OCI-LY3 (cell line): ENCODE measurements around the gene WASHC1.
A peak's percentile ranks its signal among the peaks of the same experiment; 100 is the strongest.
"Not testable (repeated sequence)": the region's sequence is repeated elsewhere in the genome, so short reads cannot be mapped to it uniquely, and the experiment has no call there.

ENCODE experiments used
- H2AFZ ChIP-seq: fragments of 200-600, 300-600 bp; shearing (Covaris generic); 2 replicates; pipeline ENCODE4 v1.6.0; 2014; ENCODE audit warnings: antibody characterized with exemption, low read depth, low read length
- H3K27ac ChIP-seq: fragments of 200-600, 300-600 bp; sonication (generic); 2 replicates; pipeline ENCODE4 v1.5.1; 2014; ENCODE audit warnings: mild to moderate bottlenecking, low read length, moderate library complexity, mixed read lengths
- H3K27me3 ChIP-seq: fragments of 200-600, 300-600 bp; sonication (generic); 2 replicates; pipeline ENCODE4 v1.6.1; 2014; ENCODE audit warnings: low read depth, low read length, mixed read lengths
- H3K36me3 ChIP-seq: fragments of 200-600, 300-600 bp; sonication (generic); replicated peaks from 2 replicates; pipeline ENCODE3; 2014; ENCODE audit warnings: low read depth, low read length, mixed read lengths
- H3K4me1 ChIP-seq: fragments of 300-600, 200-600 bp; sonication (generic); 2 replicates; pipeline ENCODE4 v1.6.1; 2014; ENCODE audit warnings: low read length, mixed read lengths
- H3K4me2 ChIP-seq: fragments of 200-600, 300-600 bp; sonication (generic); 2 replicates; pipeline ENCODE4 v1.6.1; 2014; ENCODE audit warnings: low read length, mixed read lengths
- H3K4me3 ChIP-seq: fragments of 300-600, 200-600 bp; sonication (generic); 2 replicates; pipeline ENCODE4 v1.5.1; 2014; ENCODE audit warnings: antibody characterized with exemption, mild to moderate bottlenecking, low read length, moderate library complexity
- H3K79me2 ChIP-seq: fragments of 300-600, 200-600 bp; shearing (Covaris generic); 2 replicates; pipeline ENCODE4 v1.6.1; 2014; ENCODE audit warnings: mild to moderate bottlenecking, low read length, mixed read lengths
- H3K9ac ChIP-seq: fragments of 300-600, 200-600 bp; shearing (Covaris generic); 2 replicates; pipeline ENCODE4 v1.6.0; 2014; ENCODE audit warnings: mild to moderate bottlenecking, low read length, moderate library complexity
- H3K9me3 ChIP-seq: fragments of 200-600, 300-600 bp; shearing (Covaris generic); 2 replicates; pipeline ENCODE4 v1.6.1; 2014; ENCODE audit warnings: low read length, mixed read lengths; ENCODE audit not compliant: insufficient read depth
- H4K20me1 ChIP-seq: fragments of 200-600, 300-600 bp; sonication (generic); 2 replicates; pipeline ENCODE4 v1.6.1; 2016; ENCODE audit warnings: low read length, mixed read lengths; ENCODE audit not compliant: insufficient read depth

The WASHC1 gene

GRCh38 chr9:46639-47271 is 17.5 kb upstream of the WASHC1 start:
- H2AFZ ChIP-seq, H3K79me2 ChIP-seq: not testable (repeated sequence)

DNA sequence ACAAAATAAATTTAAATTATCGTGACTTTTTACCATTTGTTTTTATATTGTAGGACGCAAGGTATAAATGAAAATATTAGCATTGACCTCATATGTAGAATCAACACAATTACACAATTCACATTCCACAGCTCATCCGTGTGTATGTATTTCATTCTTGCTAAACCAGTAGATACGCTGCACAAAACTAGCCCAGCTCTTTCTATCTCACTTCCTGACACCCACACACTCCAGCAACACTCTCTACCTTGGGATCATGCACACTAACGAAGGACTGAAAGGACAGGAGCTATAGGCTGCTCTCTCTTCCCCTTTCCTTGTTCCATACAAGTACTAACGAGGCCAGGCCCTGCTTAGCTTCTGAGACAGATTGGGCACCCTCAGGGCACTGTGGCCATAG is 16.9 kb upstream of the WASHC1 start:
- H2AFZ ChIP-seq, H4K20me1 ChIP-seq, H3K36me3 ChIP-seq, H3K4me2 ChIP-seq, H3K9ac ChIP-seq, H3K27me3 ChIP-seq, H3K4me3 ChIP-seq, H3K27ac ChIP-seq, H3K4me1 ChIP-seq, H3K9me3 ChIP-seq, H3K79me2 ChIP-seq: not testable (repeated sequence)

More at GRCh38 chr9:46639-47271, 17.5 kb upstream of the WASHC1 start:
- H3K4me2 ChIP-seq, H4K20me1 ChIP-seq, H3K36me3 ChIP-seq, H3K4me1 ChIP-seq, H3K27me3 ChIP-seq, H3K9ac ChIP-seq, H3K4me3 ChIP-seq, H3K27ac ChIP-seq, H3K9me3 ChIP-seq: not testable (repeated sequence)

DNA sequence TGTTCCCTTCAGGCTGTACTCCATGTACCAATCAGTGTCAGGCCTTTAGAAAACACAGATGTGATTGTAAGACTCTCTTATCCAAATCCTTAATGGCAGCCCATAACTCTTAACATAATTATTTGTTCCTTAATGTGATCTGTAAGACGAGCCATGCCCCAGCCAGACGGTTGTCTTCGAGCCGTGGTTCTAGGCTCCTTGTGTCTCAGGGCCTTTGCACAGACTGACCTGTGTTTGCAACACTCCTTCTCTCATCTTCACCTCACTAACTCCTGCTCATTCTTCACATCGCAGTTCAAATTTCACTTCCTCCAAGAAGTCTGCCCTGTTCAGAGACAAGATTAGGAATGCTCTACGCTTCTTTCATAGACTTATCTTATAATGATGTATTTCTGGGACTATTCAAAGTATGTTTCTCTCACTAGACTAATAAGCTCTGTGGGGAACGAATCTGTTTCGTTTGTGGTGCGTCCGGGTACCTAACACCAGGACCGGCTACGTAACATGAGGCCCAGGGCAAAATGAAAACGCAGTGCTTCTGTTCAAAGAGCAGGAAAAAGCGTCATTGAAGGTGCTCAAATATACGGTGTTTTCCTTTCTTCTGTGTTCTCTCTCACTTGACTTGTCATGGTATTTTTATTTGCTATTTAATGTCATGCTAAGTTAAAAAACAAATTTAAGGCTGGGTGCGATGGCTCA is 16.1 kb upstream of the WASHC1 start:
- H3K36me3 ChIP-seq, H3K27me3 ChIP-seq, H3K9me3 ChIP-seq, H3K27ac ChIP-seq, H2AFZ ChIP-seq, H3K4me3 ChIP-seq, H3K4me1 ChIP-seq, H4K20me1 ChIP-seq, H3K9ac ChIP-seq, H3K79me2 ChIP-seq, H3K4me2 ChIP-seq: not testable (repeated sequence)

GRCh38 chr9:44416-44815 is 15.2 kb upstream of the WASHC1 start:
- H3K9ac ChIP-seq, H3K4me1 ChIP-seq, H3K9me3 ChIP-seq, H3K27me3 ChIP-seq, H3K4me2 ChIP-seq, H3K36me3 ChIP-seq, H2AFZ ChIP-seq, H3K27ac ChIP-seq, H3K4me3 ChIP-seq, H4K20me1 ChIP-seq, H3K79me2 ChIP-seq: not testable (repeated sequence)

- H3K4me1 ChIP-seq, H2AFZ ChIP-seq, H3K36me3 ChIP-seq, H3K27ac ChIP-seq, H3K9me3 ChIP-seq, H3K27me3 ChIP-seq, H3K4me2 ChIP-seq, H3K9ac ChIP-seq, H3K79me2 ChIP-seq, H3K4me3 ChIP-seq, H4K20me1 ChIP-seq: not testable (repeated sequence)
These were observed 14.4 kb upstream of the WASHC1 start for GRCh38 chr9:43636-44035.

DNA sequence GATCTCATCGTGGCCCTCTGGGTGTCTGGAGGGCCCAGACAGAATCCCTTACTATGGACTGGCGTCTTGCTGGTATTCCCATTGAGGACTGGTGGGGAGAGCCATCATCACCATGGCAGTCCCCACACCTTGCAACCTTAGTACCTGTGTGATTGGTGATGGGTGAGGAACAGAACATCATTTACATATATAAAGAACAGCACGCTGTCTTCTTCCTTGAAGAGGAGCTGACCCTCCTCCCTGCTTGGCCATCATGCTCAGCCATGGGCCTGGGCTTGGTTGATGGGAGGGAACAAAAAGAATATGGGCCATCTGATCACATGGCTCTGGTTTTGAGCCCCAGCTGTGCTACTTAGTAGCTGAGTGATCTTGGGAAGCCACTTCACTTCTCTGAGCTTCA is 13.9 kb upstream of the WASHC1 start:
- H3K4me3 ChIP-seq, H3K4me1 ChIP-seq, H3K79me2 ChIP-seq, H4K20me1 ChIP-seq, H3K9me3 ChIP-seq, H3K9ac ChIP-seq, H3K36me3 ChIP-seq, H3K27me3 ChIP-seq, H2AFZ ChIP-seq, H3K4me2 ChIP-seq, H3K27ac ChIP-seq: not testable (repeated sequence)

DNA sequence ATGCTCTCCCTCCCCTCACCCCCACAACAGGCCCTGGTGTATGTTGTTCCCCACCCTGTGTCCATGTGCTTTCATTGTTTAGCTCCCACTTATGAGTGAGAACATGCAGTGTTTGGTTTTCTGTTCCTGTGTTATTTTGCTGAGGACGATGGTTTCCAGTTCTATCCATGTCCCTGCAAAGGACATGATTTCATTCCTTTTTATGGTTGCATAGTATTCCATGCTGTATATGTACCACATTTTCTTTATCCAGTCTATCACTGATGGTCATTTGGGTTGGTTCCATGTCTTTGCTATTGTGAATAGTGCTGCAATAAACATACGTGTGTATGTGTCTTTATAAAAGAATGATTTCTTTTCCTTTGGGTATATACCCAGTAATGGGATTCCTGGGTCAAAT is 12.6 kb upstream of the WASHC1 start:
- H3K79me2 ChIP-seq, H3K36me3 ChIP-seq, H3K27me3 ChIP-seq, H3K9me3 ChIP-seq, H3K4me2 ChIP-seq, H4K20me1 ChIP-seq, H3K4me3 ChIP-seq, H3K27ac ChIP-seq, H3K4me1 ChIP-seq, H3K9ac ChIP-seq, H2AFZ ChIP-seq: not testable (repeated sequence)

GRCh38 chr9:41261-41676 is 12.0 kb upstream of the WASHC1 start:
- not testable (repeated sequence) for H3K36me3 ChIP-seq, H3K4me1 ChIP-seq, H3K4me3 ChIP-seq, H3K27me3 ChIP-seq, H4K20me1 ChIP-seq, H3K9me3 ChIP-seq, H3K4me2 ChIP-seq, H3K9ac ChIP-seq, H2AFZ ChIP-seq, H3K79me2 ChIP-seq, H3K27ac ChIP-seq

GRCh38 chr9:32308-32707 is 3.1 kb upstream of the WASHC1 start:
- H3K79me2 ChIP-seq, H3K4me3 ChIP-seq, H3K27me3 ChIP-seq, H4K20me1 ChIP-seq, H3K4me1 ChIP-seq, H3K9me3 ChIP-seq, H3K36me3 ChIP-seq, H2AFZ ChIP-seq, H3K4me2 ChIP-seq, H3K9ac ChIP-seq, H3K27ac ChIP-seq: not testable (repeated sequence)

- peak overlapping the region; percentile 58; the same call in 1 of the 2 replicates for H3K4me3 ChIP-seq
These were observed 481 bp downstream of the WASHC1 start for GRCh38 chr9:28775-29174.

More at GRCh38 chr9:28775-29174, 481 bp downstream of the WASHC1 start:
- H3K4me1 ChIP-seq, H3K79me2 ChIP-seq, H3K9me3 ChIP-seq, H3K27me3 ChIP-seq, H2AFZ ChIP-seq, H3K27ac ChIP-seq, H4K20me1 ChIP-seq, H3K4me2 ChIP-seq, H3K36me3 ChIP-seq, H3K9ac ChIP-seq: not testable (repeated sequence)
